A549 (cell line): ENCODE data around the gene CD3E. TPM values are rescaled to one million over a fixed set of nuclear protein-coding genes. Genes with fewer than 3 reads are reported as not detected.

ENCODE experiments used
- ATAC-seq, 2 experiments: fragments of 200-7000 bp in 1 of 2; fragments of >200 bp in 1 of 2; cut with Nextera tagmentation in 1 of 2; cut with Tn5 transposase in 1 of 2; 3 replicates each; pipeline versions ENCODE4 v1.8.0 to v1.9.1; 2018 to 2020; ENCODE audit warnings: mild to moderate bottlenecking in 1 of 2, moderate library complexity in 1 of 2
- CTCF ChIA-PET: fragments of 300-600 bp; sonication (Branson Sonifier 250); formaldehyde crosslinking; extraction: SDS; loops from one replicate; lab custom pipeline; 2021; ENCODE audit warnings: antibody characterized with exemption, inconsistent platforms; lab: Yijun Ruan, JAX
- POLR2A ChIA-PET: fragments of 350-600 bp; formaldehyde crosslinking; extraction: SDS; loops from one replicate; lab custom pipeline; 2021; ENCODE audit warnings: antibody characterized with exemption, inconsistent platforms; lab: Yijun Ruan, JAX
- DNase-seq, 2 experiments: peaks; one replicate each; pipeline versions ENCODE4 v3.0.0 to v3.0.0-alpha.2; 2011 to 2016; ENCODE audit warnings: low read depth in 1 of 2, low spot score in 1 of 2
- FAIRE-seq: peaks from 2 replicates; lab custom pipeline; 2011; peaks lifted over from hg19 to GRCh38; lab: Jason Lieb, UNC
- H3K27ac ChIP-seq, 2 experiments: fragments of >200 bp; sonication (Bioruptor Twin); formaldehyde crosslinking; 3 replicates each; pipeline ENCODE4 v1.5.1; 2016 to 2017
- H3K4me1 ChIP-seq: fragments of >200 bp; sonication (Bioruptor Twin); formaldehyde crosslinking; 3 replicates; pipeline ENCODE4 v1.6.1; 2016
- H3K4me2 ChIP-seq: fragments of >200 bp; sonication (Bioruptor Twin); formaldehyde crosslinking; 3 replicates; pipeline ENCODE4 v1.6.1; 2016
- H3K4me3 ChIP-seq: fragments of >200 bp; sonication (Bioruptor Twin); formaldehyde crosslinking; 3 replicates; pipeline ENCODE4 v1.5.1; 2016
- H3K9me3 ChIP-seq: fragments of >200 bp; sonication (Bioruptor Twin); formaldehyde crosslinking; 3 replicates; pipeline ENCODE4 v1.6.1; 2016
- CBX2 ChIP-seq: fragments of 200-600 bp; sonication (generic); IDR thresholded peaks from 2 replicates; pipeline ENCODE4 v1.6.1; 2016; ENCODE audit warnings: low read depth, mild to moderate bottlenecking, borderline replicate concordance
- CBX8 ChIP-seq: fragments of 200-600 bp; sonication (generic); IDR thresholded peaks from 2 replicates; pipeline ENCODE4 v1.6.1; 2016
- CHD2 ChIP-seq: fragments of 150-350 bp; IDR thresholded peaks from 2 replicates; pipeline ENCODE4 v1.6.1; 2014; ENCODE audit warnings: low read length; ENCODE audit not compliant: partially characterized antibody
- ESRRA ChIP-seq: fragments of 150-350 bp; IDR thresholded peaks from 2 replicates; pipeline ENCODE4 v1.6.1; 2014; ENCODE audit warnings: mild to moderate bottlenecking, low read length, borderline replicate concordance
- FOSL2 ChIP-seq, 2 experiments: fragments of 450-650 bp in 1 of 2; fragments of >200 bp in 1 of 2; sonication (Bioruptor Twin) in 1 of 2; formaldehyde crosslinking; IDR thresholded peaks; 2 replicates each; pipeline versions ENCODE4 v1.5.0 to v1.6.1; 2016 to 2020; ENCODE audit warnings: mild to moderate bottlenecking in 1 of 2, moderate library complexity in 1 of 2
- FOXS1 ChIP-seq: fragments of 250-450 bp; sonication (Bioruptor Pico); IDR thresholded peaks from 2 replicates; pipeline ENCODE4 v1.5.0; 2020; ENCODE audit warnings: mild to moderate bottlenecking, moderate library complexity
- HEYL ChIP-seq: fragments of 250-450 bp; sonication (Bioruptor Pico); IDR thresholded peaks from 2 replicates; pipeline ENCODE4 v1.8.0; 2021; ENCODE audit warnings: mild to moderate bottlenecking, moderate library complexity
- JUN ChIP-seq, 2 experiments: fragments of >200 bp; sonication (Bioruptor Twin); formaldehyde crosslinking; IDR thresholded peaks; 2 replicates in 1 of 2; 3 replicates in 1 of 2; pipeline ENCODE4 v1.6.1; 2016 to 2017
- MAFK ChIP-seq: fragments of 450-650 bp; IDR thresholded peaks from 2 replicates; pipeline ENCODE4 v1.6.1; 2014; ENCODE audit not compliant: partially characterized antibody
- MAX ChIP-seq: IDR thresholded peaks from 2 replicates; pipeline ENCODE4 v1.6.1; 2012
- MAZ ChIP-seq: fragments of 150-350 bp; IDR thresholded peaks from 2 replicates; pipeline ENCODE4 v1.6.1; 2014; ENCODE audit warnings: antibody characterized with exemption, low read depth, low read length, borderline replicate concordance
- PHF8 ChIP-seq: fragments of 200-600 bp; sonication (generic); IDR thresholded peaks from 2 replicates; pipeline ENCODE4 v1.6.1; 2016; ENCODE audit warnings: low read depth, mild to moderate bottlenecking, antibody characterized with exemption, moderate library complexity, borderline replicate concordance
- POLR2A ChIP-seq: IDR thresholded peaks from 2 replicates; pipeline ENCODE4 v1.6.1; 2012; ENCODE audit warnings: mild to moderate bottlenecking, low read length
- POLR2AphosphoS2 ChIP-seq: conservative IDR thresholded peaks from 2 replicates; pipeline ENCODE4 v1.6.1; 2012; ENCODE audit warnings: low read length, improper control_type of control experiment, inconsistent platforms
- RAD21 ChIP-seq, 2 experiments: fragments of >200 bp in 1 of 2; sonication (Bioruptor Twin) in 1 of 2; formaldehyde crosslinking in 1 of 2; IDR thresholded peaks in 1 of 2; conservative IDR thresholded peaks in 1 of 2; 2 replicates in 1 of 2; 3 replicates in 1 of 2; pipeline ENCODE4 v1.6.1; 2012 to 2018; ENCODE audit warnings: inconsistent platforms in 1 of 2
- REST ChIP-seq: fragments of 200-600 bp; sonication (generic); IDR thresholded peaks from 2 replicates; pipeline ENCODE4 v1.6.1; 2016; ENCODE audit warnings: antibody characterized with exemption, mild to moderate bottlenecking, moderate library complexity
- RNF2 ChIP-seq: fragments of 200-600 bp; sonication (generic); IDR thresholded peaks from 2 replicates; pipeline ENCODE4 v1.6.1; 2016; ENCODE audit warnings: low read depth, mild to moderate bottlenecking, antibody characterized with exemption, moderate library complexity, borderline replicate concordance
- SMC3 ChIP-seq: fragments of >200 bp; sonication (Bioruptor Twin); formaldehyde crosslinking; IDR thresholded peaks from 3 replicates; pipeline ENCODE4 v1.6.1; 2018; ENCODE audit warnings: inconsistent platforms
- SREBF2 ChIP-seq: fragments of 450-650 bp; IDR thresholded peaks from 2 replicates; pipeline ENCODE4 v1.6.1; 2014; ENCODE audit warnings: mild to moderate bottlenecking, moderate library complexity
- ZFP36 ChIP-seq: fragments of 450-650 bp; IDR thresholded peaks from 2 replicates; pipeline ENCODE4 v1.6.1; 2014; ENCODE audit warnings: borderline replicate concordance; ENCODE audit not compliant: partially characterized antibody
- ZNF302 ChIP-seq: fragments of 250-450 bp; sonication (Bioruptor Pico); IDR thresholded peaks from 2 replicates; pipeline ENCODE4 v1.9.0; 2021; ENCODE audit warnings: inconsistent platforms, mild to moderate bottlenecking, moderate library complexity
- WGBS: methylation state at CpG from one replicate; pipeline ENCODE4 v1.1.6; 2017; ENCODE audit errors: missing lambda C conversion rate; 5-methylcytosine and 5-hydroxymethylcytosine counted together
- polyA plus RNA-seq, 4 experiments: library from polyadenylated mRNA; depleted of rRNA in 3 of 4; stranded (reverse); fragments of >200 nt; fragmentation: RNase III in 1 of 4; extraction: RNeasy Plus Mini Kit Qiagen cat#74134 plus additional on column Dnase treatment in 1 of 4; gene quantifications; 2 replicates in 3 of 4; 3 replicates in 1 of 4; pipeline ENCODE4 v1.2.3, GENCODE V29; 2011 to 2017
- TF ChIP-seq, protein P1 (sequence below): fragments of 250-450 bp; sonication (Bioruptor Pico); IDR thresholded peaks from 2 replicates; pipeline ENCODE4 v1.5.0; 2021; ENCODE audit warnings: mild to moderate bottlenecking, moderate library complexity, borderline replicate concordance

CD3E gene
- polyA plus RNA-seq, 2 of the 4 experiments (the other 2 are of a cell fraction): not detected

DNA sequence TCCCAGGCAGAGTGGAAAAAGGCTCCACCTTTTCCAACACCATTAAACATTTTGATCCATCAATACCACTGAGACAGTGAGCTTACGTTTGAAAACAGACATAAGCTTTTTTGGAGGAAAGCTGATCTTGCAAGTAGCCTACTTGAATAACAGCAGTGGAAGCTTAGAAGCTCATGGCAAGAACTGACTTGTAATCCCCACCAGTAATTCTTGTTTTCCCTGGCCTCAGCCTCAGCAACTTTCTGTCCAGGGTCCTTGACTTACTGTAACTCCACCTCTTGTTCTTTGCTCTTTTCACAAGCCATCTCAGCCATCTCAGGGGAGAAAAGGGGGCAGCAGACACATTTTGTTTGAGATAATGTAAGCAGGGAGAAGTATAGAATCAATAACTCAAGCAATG lies 28.1 kb upstream of the CD3E start:
- CTCF ChIA-PET: no interaction called here

GRCh38 chr11:118277312-118277711 lies 27.2 kb upstream of the CD3E start:
- no peak for FAIRE-seq
- Histone ChIP-seq H3K4me1 (no peaks in the 10 kb centered on the region), H3K4me3 (no peak overlapping the region)
- CTCF ChIA-PET: interaction anchor here (0.7 to 2.4 kb wide), 4 partner anchors 14 to 106 kb away, joined by 3 to 8 read pairs (median 3); partner anchors contain the start of gene MPZL2
- WGBS: 56% methylated on average over 1 of the region's 1 CpG
- ATAC-seq: no peak
- TF ChIP-seq FOSL2 (IDR thresholded peaks at IDR 0.05) (no peak), FOSL2 (CRISPR knock-in tag; IDR thresholded peaks at IDR 0.05) (no peak), RAD21 (conservative IDR thresholded peaks at IDR 0.05 in 1 of 2, IDR thresholded peaks at IDR 0.05 in 1 of 2) (no peak), RNF2 (no peak), SREBF2 (no peak), ZNF302 (CRISPR knock-in tag) (no peak), POLR2A (no peak), MAFK (no peak), ESRRA (no peak), CBX2 (no peak), JUN (IDR thresholded peaks at IDR 0.05) (no peak), MAZ (no peak), POLR2AphosphoS2 (no peak), MAX (no peak), SMC3 (no peak), FOXS1 (CRISPR knock-in tag) (no peak), HEYL (CRISPR knock-in tag) (no peak), ZFP36 (no peak)
- TF ChIP-seq, protein P1, sequence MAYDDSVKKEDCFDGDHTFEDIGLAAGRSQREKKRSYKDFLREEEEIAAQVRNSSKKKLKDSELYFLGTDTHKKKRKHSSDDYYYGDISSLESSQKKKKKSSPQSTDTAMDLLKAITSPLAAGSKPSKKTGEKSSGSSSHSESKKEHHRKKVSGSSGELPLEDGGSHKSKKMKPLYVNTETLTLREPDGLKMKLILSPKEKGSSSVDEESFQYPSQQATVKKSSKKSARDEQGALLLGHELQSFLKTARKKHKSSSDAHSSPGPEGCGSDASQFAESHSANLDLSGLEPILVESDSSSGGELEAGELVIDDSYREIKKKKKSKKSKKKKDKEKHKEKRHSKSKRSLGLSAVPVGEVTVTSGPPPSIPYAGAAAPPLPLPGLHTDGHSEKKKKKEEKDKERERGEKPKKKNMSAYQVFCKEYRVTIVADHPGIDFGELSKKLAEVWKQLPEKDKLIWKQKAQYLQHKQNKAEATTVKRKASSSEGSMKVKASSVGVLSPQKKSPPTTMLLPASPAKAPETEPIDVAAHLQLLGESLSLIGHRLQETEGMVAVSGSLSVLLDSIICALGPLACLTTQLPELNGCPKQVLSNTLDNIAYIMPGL (CRISPR knock-in tag): no peak
- TF ChIP-seq, all 56 proteins: peak for 0
- Histone ChIP-seq H3K9me3 (no peaks in the 10 kb centered on the region), H3K27ac (no peak overlapping the region), H3K4me2 (no peak overlapping the region)
- POLR2A ChIA-PET: no interaction called here
- no peak for DNase-seq

More for the DNA sequence above, 28.1 kb upstream of the CD3E start:
- WGBS: 45% methylated on average over 1 of the region's 1 CpG
- Histone ChIP-seq H3K4me3 (no peak overlapping the region), H3K9me3 (no peaks in the 10 kb centered on the region), H3K27ac (no peak overlapping the region), H3K4me1 (no peaks in the 10 kb centered on the region), H3K4me2 (no peak overlapping the region)
- ATAC-seq (no peak), FAIRE-seq (no peak), DNase-seq (no peak)
- no peak for TF ChIP-seq SREBF2
- TF ChIP-seq CHD2: no peak
- no peak for TF ChIP-seq SMC3
- no peak for TF ChIP-seq CBX8
- no peak for TF ChIP-seq MAFK
- TF ChIP-seq REST: no peak
- TF ChIP-seq PHF8: no peak
- POLR2A ChIA-PET: no interaction called here
